GM12878 (cell line): ENCODE results near the gene XCR1.

Experiments used
- CTCF ChIP-seq, 3 experiments: IDR thresholded peaks in 2 of 3; conservative IDR thresholded peaks in 1 of 3; 2 replicates each; pipeline ENCODE4 v1.5.1; 2011; ENCODE audit warnings: low read depth in 3 of 3, low read length in 3 of 3, mild to moderate bottlenecking in 3 of 3, control low read depth in 2 of 3, moderate library complexity in 2 of 3, inconsistent platforms in 1 of 3, mixed read lengths in 1 of 3; ENCODE audit not compliant: control insufficient read depth in 2 of 3, insufficient read depth in 1 of 3; ENCODE audit errors: extremely low read depth in 1 of 3
- POLR2A ChIP-seq: IDR thresholded peaks from 2 replicates; pipeline ENCODE4 v1.6.1; 2011; ENCODE audit warnings: low read depth, mild to moderate bottlenecking, low read length

GRCh38 chr3:46029953-46030543, 2.8 kb upstream of the XCR1 start:
- no peak for TF ChIP-seq CTCF (IDR thresholded peaks at IDR 0.05 in 2 of 3, conservative IDR thresholded peaks at IDR 0.05 in 1 of 3; ENCODE audit: control insufficient read depth in 2 of 3, extremely low read depth in 1 of 3, insufficient read depth in 1 of 3, low read depth in 3 of 3, low read length in 3 of 3)
- no peak for TF ChIP-seq POLR2A
